Stimulated activated CD8-positive, alpha-beta memory T cell treated with anti-CD3 and anti-CD28 coated beads, Interleukin-15, amount 100 ng/mL, for 48 hours (primary cell): ENCODE measurements around the gene DNAJC24.

Source experiments
- DNase-seq, 2 donors: peaks; one replicate each; pipeline ENCODE4 v3.0.0-alpha.2; 2020; ENCODE audit warnings: low read depth in 2 of 2

Gene DNAJC24

GRCh38 chr11:31414338-31414737 lies 44.7 kb downstream of the DNAJC24 start:
- DNase-seq: no peak

DNA sequence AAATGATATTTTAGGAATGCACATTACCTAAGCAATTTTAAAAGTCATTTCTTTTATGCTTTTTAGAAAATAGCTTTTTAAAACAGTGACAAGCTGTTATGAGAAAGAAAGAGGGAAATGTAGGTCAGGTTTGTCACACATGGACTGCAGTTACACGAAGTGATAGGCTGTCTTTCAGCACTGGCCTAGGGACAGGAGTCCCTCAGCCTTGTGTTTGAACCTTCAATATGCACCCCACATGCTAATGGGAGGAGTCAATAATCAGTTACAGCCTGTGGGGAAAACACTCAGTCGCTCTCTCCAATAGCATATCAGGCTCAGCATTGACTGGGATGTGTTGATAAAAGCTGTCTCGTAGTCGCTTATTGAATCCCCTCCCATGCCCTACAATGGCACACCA lies 45.8 kb downstream of the DNAJC24 start:
- no peak for DNase-seq

- DNase-seq: no peak
Observed at GRCh38 chr11:31417357-31417756, 47.7 kb downstream of the DNAJC24 start.

GRCh38 chr11:31417816-31418215 lies 48.2 kb downstream of the DNAJC24 start:
- no peak for DNase-seq

GRCh38 chr11:31419138-31419537 lies 49.5 kb downstream of the DNAJC24 start:
- DNase-seq: no peak

GRCh38 chr11:31419669-31420068 lies 50.0 kb downstream of the DNAJC24 start:
- DNase-seq: no peak

GRCh38 chr11:31421820-31422219 lies 52.2 kb downstream of the DNAJC24 start:
- DNase-seq: no peak

DNA sequence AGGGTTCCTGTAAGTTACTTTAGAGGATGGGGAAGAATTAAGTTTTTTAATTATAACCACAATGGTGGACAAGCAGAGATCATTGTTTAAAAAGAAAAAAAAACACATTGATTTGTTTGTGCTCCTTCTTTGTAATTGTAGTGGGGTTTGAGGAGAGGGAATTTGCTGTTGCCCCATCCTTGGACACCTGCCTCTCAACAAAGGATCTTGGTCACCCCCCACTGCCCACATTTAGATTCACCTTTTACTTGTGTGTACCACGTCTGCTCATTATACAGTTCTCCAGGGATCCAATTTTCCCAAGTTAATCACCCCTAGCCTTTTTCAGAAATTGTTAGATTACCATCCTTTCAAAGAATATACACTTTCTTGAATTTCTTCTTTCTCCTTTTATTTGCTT lies 53.0 kb downstream of the DNAJC24 start:
- DNase-seq: no peak

DNA sequence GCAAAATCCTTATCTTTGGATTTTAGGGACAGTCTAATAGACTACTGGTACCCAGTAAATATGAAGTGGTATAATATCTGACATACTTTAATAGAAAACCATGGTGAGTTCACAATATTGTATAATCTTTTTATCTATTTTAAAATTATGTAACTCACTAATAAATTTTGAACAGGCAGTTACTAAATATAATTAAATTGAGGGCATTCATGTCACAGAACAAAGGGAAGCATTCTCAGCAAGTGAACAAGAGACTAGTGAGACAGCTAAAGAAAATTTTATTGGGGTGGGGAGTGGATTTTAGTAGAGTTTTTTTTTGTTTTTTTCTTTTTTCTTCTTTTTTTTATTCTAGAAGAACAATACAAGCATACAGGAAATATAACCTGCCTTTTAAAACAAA lies 55.0 kb downstream of the DNAJC24 start:
- no peak for DNase-seq

DNA sequence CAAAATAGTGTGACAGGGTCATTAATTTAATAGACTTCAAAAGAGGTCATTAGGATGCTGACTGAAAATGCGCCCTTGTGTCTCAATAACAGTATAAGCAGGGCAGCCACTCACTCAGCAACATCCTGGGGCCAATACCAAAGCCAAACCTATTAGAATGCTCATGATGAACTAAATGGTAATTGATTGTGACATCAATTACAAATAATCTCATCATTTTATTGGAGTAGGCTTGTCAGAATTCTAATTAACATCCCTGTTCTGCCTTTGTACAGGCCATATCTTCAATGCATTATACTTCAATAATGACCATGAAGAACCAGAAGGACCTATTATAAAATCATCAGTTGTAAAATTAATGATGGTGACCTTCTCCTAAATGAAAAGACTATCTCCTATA lies 64.2 kb downstream of the DNAJC24 start:
- no peak for DNase-seq

DNA sequence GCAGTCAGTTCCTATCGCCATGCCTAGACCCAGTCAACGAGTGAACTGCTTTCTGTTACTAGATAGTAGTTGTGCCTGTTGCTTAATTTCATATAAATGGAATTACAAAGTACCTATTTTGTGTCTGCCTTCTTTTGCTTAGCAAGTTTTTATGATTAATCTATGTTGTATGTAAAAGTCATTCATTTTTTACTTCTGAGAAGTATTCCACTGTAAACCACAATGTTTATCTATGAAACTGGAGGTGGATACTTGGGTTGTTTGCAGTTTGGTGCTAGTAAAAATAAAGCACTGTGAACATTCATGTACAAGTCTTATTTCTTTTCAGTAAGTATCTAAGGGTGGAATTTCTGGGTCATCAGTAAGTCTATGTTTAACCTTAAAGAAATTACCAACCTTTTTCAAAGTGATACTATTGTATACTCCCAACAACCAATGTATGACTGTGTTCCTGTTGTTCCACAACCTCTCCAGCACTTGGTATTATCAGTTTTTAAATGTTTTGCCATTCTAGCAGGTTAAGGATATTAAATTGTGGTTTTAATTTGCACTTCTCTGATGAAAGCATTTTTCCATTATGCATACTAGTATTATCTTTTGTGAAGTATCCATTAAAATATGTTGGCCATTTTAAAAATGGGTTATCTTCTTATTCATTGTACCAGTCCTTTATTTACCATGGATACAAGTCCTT lies 68.2 kb downstream of the DNAJC24 start:
- no peak for DNase-seq

GRCh38 chr11:31441296-31441695 lies 71.6 kb downstream of the DNAJC24 start:
- DNase-seq: no peak

DNA sequence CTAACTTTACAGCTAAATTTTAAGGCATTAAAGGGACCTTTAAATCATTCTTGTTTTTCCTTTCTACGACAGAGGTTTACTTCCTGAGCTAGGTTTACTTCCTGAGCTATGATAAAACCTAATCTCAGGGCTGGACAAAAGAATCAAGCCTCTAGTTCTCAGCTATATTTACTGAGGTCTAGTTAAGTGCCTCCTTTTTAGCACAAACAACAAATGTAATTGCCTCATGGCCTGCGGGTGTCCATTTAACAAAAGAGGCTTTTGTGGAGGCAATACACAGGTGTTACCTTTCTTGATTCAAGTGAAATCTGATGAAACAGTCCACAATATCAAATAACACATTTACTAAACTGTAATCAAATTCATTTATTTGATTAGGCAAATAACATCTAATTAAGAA lies 72.4 kb downstream of the DNAJC24 start:
- no peak for DNase-seq

- no peak for DNase-seq
Observed at GRCh38 chr11:31443802-31444201, 74.1 kb downstream of the DNAJC24 start.

DNA sequence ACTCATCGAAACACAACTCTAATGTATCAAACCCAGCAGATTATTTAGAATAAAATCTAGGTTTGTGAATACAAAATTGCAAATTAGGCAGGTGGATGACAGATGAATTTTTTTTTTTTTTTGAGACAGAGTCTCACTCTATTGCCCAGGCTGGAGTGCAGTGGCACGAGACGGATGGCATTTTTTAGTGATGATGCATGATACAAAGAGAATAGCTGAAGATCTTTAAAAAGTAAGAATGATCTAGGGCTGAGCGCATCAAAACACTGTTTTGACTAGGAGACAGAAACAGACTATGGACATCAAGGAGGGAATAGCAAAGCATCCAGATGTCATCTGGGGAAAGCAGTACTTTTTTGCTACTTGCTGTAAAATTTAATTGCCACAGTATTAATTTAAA lies 76.0 kb downstream of the DNAJC24 start:
- DNase-seq: no peak

DNA sequence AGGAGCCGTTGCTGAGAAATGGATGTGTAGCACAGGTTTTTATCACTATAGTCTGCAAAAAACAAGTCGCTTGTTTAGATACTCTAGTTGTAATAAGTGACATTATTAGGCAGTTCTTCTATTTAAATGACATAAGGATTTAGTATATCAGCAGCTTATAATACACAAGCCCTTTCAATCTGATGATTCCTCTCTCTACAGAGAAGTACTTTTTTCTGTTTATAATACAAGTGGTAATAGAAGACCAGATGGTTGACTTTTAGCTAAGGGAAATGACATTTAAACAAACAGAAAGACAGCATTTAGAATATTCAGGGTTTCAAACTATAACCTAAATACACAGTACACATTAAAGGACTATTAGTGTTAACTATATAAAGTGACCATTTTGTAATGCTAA lies 79.4 kb downstream of the DNAJC24 start:
- DNase-seq: no peak

DNA sequence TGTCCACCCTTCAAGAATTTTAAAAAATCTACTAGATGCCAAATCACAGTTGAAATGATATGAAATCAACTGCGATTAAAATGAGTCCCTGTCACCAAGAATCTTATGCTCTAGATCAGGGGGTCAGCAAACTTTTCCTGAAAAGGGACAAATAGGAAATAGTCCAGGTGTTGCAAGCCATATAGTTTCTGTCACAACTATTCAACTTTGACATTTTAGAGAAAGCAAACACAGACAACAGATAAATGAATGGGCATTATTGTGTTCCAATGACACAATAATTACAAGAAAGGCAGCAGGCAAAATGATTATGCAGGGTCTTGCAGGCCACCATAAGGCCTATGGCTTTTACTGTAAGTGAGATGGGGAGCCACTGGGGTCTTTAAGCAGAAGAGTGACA lies 81.2 kb downstream of the DNAJC24 start:
- no peak for DNase-seq

- no peak for DNase-seq
Observed at GRCh38 chr11:31455177-31455576, 85.5 kb downstream of the DNAJC24 start.

DNA sequence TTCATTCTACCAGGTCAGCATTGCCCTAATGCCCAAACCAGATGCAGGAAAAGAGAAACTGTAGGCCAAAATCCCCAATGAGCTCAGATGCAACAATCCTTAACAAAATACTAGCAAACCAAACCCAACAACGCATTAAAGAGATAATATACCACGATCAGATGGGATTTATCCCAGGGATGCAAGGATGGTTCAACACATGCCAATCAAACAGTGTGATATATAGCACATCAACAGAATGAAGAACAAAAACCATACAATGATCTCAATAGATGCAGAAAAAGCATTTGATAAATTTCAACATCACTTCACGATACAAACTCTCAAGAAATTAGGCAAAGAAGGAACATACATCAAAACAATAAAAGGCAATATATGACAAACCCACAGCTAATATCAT lies 94.8 kb downstream of the DNAJC24 start:
- DNase-seq: no peak

DNA sequence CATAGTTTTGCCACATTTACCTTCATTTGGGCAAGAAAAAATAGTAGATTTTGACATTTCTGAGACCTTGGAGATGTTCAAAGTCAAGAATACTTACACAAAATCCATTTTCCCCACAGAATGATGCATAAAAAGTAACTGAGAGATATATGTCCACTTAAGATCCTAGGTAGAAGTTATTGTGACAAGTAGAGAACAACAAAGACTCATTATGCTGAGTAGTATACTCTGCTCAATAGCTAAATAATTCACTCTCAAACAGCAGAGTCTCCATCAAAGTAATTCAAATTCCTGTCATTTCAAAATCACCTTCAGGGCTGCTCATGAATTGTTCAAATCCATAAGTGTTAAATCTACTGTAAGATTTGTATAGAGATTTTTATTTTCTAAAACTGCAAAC lies 104.4 kb downstream of the DNAJC24 start:
- no peak for DNase-seq

DNA sequence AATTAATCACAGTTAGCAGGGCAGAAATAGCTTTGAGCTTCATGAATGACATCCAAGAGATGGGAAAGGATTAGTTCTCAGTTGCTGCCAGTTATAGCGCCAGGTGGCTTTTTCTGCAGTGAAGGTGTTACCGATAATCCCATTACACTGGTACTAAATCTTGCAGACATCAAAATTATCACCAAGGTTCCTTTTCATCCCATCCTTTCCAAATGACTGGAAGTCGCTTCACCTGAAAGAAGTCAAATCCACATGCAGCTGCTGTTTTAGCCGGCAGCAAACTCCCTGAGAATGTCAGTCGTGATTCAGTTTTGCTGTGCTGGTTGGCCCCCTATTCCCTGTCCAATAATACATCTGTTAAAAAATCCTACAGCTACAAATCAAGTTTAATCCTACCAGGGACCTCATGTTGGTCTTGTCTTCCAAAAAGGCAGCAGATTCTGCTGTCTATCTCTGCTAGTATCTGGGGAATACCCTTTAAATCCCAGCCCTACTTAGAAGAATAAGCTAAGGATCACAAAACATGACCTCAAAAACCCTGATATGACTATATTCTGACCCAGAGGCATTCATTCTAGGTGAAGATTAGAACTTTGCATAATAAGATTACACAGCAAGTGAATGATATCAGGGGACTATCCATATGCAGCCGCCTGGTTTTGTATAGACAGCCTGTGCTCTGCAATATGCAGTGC lies 108.0 kb downstream of the DNAJC24 start:
- DNase-seq: no peak

DNA sequence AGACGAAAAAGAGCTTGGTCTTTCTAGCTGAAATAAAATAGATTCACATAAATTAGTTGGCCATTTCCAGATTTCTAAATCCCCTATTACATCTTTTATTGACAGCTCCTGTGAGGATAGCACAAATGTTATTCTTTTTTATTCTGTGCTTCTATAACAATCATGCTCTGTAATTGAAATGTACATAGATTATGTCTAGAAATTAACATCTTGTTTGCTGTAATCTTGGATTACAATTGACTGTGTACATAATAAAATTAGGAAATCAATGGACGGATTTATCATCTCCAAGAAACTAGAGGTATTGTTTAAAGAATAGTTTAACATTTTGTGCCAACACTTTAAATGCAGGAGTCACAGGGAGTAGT lies 108.5 kb downstream of the DNAJC24 start:
- no peak for DNase-seq

DNA sequence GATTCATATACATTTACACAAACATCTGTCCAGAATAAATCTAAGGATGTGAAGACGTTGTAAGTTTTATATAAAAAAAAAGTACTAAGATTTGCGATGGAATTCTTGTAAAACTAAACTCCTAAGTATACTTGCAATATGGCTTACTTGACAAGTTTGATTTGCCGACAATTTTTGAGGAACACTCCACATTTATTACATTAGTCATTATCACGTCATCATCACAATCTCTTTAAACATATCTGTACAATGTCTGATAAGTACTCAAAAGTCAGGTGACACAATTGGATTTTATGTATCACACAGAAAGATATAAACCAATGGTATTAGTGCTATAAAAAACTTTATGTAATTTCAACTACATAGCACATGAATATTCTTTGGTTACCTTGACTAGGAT lies 109.4 kb downstream of the DNAJC24 start:
- no peak for DNase-seq

DNA sequence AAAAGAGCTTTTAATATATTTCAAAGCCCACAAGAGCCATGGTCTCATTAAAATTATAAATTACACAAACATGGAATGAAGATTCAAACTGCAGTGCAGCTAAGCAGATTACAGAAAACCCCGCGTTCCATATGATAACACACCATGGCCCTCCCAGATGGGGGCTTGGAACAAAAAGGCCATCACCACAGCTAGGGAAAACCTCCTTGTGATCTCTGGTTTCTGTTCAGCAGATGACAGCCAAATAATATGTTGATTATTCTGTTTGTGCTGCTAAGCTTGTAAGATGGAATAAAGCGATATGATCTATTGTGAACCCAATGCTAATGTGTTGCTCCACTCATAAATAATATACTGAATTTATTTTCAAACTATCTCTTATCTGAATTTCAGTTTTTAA lies 111.3 kb downstream of the DNAJC24 start:
- DNase-seq: no peak
